Prostate gland (tissue), 2 donors: ENCODE data around the gene GADD45B.

Experiments
- CTCF ChIP-seq, 4 experiments: fragments of 200-600 bp in 2 of 4; fragments of 450-650 bp in 2 of 4; sonication (generic) in 2 of 4; IDR thresholded peaks; 1 replicate in 3 of 4; 2 replicates in 1 of 4; pipeline ENCODE4 v1.5.1; 2016 to 2019; ENCODE audit warnings: antibody characterized with exemption in 4 of 4, mild to moderate bottlenecking in 2 of 4, moderate library complexity in 2 of 4
- POLR2A ChIP-seq: fragments of 450-650 bp; IDR thresholded peaks from one replicate; pipeline ENCODE4 v1.6.1; 2016; ENCODE audit warnings: antibody characterized with exemption, mild to moderate bottlenecking
- POLR2AphosphoS5 ChIP-seq: sonication (generic); formaldehyde crosslinking; IDR thresholded peaks from one replicate; pipeline ENCODE4 v1.6.1; 2017; ENCODE audit warnings: antibody characterized with exemption

DNA sequence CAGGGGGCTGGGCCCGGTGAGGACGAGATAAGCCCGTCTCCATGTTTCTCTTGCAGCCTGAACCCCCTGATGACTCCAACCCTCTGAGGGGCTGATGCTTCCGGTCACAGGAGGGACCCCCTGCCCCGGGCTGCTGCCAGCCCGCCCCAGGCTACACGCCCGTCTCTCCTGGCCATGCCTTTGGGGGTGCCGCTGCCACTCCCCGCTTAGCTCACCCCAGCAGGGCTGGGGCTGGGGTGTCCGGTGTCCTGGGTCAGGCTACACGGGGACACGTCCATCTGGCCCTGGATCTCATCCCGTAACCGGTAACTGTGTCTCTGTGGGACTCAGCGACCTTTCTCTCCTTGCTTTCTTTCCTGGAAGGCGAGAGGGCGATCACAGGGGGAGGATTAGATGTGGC, 40.8 kb downstream of the GADD45B start:
- TF ChIP-seq CTCF (IDR thresholded peaks at IDR 0.05) (no peak), POLR2A (no peak), POLR2AphosphoS5 (no peak)
